NCI-H510A treated with DMSO at 0.1 percent for 48 hours (cell line): ENCODE results near the gene RBM20.
"Not testable (repeated sequence)": the region's sequence is repeated elsewhere in the genome, so short reads cannot be mapped to it uniquely, and the experiment has no call there.

Experiments
- DNase-seq: peaks from one replicate; lab custom pipeline; 2025; lab: John Stamatoyannopoulos, UW

RBM20 gene

DNA sequence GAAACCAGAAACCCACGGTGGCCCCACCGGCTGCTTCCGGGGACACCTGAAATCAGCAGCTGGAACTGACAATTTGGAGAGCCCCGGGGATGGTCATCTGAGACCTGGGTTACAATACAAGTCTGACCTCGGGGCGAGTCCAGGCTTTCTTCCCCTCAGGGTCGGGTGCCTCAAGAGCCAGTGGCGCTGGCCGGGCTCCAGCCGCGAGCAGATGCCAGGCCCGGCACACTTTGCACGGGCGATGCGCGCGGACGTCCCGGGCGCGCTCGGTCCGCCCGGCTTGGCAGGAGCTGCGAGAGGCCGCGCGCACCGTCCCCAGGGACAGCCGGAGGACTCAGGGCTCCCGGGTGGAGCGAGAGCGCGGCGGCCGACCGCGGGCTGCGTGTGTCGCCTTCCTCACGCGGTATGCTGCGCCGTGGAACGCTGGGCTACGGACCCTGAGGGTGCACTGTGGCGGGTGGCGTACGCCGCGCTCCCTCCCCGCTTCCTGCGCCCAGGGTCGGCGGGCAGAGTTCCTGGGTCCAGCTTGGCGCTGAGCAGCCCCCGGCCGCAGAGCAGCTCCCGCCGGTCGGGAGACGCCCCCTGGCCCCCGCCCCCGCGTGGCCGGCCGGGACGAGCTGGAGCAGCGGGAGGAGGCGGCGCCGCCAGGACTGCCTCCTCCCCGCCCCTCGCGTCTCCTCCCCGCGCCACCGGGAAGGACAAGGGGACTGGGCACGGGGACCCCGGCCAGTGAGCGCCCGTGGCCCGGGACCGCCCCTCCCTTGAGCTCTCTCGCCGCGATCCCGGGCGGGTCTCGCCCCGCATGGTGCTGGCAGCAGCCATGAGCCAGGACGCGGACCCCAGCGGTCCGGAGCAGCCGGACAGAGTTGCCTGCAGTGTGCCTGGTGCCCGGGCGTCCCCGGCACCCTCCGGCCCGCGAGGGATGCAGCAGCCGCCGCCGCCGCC is at the start of gene RBM20:
TSS of gene RBM20 (plus strand) at position 684 of the 945 bp plus-strand sequence. CDS start at position 803, 119 bp downstream.
- peak; percentile 84 for DNase-seq

DNA sequence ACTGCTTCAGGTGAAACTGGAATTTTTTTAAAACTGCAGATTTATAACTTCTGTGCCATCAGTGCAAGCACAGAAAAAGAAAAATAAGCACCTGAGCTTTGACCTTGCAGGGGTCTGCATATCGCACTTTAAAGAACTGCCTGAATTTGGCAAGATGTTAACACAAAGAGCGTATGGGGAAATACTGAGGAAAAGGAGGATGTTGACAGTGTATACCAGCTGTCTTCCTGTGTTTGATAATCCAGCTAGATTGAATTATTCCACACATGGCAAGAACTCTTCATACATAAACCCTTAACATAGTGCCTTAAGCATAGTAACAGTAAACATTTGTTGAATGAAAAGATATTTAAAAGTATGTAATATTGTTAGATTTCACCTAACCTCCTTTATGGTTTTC is 46.7 kb upstream of the RBM20 start:
- no peak for DNase-seq

DNA sequence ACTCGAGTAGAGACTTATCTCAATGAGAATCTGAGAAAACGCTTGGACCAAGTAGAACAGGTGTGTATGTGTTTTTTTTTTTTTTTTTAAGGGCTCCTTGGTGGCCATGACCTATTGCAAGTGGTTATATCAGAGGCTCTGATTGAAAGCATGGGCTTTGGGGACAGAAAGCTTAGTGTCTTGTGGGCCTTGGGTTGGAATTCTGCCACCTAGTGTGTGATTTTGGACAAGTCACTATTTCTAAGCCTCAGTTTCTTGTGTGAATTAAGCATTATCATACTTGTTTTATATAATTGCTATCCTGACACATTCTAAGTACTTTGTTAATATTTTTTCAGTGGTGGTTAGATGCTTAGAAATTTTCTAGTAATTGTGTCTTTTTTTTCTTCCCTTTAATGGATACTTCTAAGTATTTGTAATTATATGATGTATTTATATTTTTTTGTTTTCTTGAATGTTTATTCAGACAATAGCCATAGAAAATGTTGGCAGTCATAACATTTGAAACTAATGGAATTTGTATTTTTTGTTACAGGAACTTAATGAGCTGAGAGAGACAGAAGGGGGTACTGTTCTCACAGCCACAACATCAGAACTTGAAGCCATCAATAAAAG is 43.5 kb upstream of the RBM20 start:
- peak; percentile 84 for DNase-seq

DNA sequence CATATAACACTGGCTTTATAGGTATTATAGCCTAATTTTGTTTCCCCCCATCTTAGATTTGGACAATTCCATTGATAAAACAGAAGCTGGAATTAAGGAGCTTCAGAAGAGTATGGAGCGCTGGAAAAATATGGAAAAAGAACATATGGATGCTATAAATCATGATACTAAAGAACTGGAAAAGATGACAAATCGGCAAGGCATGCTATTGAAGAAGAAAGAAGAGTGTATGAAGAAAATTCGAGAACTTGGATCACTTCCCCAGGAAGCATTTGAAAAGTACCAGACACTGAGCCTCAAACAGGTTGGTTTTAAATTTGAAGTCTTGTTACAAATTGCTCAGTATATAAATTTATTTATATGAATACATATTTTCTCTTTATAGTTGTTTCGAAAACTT is 42.6 kb upstream of the RBM20 start:
- DNase-seq = no peak

DNA sequence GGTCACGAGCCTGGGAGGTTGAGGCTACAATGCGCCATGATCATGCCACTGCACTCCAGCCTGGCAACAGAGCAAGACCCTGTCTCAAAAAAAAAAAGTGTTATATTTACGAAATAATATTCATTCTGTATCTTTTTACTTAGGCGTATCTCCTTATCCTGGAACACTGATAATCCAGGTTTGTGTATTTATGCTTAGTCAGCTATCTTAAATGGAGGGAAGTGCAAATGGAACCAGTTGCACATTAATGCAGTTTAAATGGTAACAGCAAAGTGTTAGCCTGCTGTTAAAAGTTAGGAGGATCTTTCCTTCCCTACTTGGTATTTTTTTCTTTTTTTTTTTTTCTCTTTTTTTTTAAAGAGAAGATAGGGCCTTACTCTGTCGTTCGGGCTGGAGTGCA is 36.0 kb upstream of the RBM20 start:
- no peak for DNase-seq

DNA sequence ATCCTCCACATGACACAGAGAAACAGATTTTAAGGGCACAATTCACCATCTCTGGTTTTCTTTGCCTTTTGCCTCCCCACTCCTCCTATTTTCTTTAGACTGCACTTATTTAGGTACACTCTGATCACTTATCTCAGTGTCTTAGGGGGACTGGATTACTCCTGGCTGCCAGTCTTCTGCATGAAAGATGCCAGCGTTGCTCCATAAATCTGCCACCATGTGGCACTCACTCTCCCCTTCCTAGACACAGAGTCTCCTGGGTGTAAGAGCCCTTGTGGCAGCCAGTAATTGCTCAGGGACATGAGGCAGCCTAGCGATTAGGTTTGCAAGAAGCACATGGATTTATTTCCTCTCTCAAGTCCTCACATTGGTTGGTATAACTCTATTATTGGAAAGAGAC is 34.5 kb upstream of the RBM20 start:
- DNase-seq = peak; percentile 85

DNA sequence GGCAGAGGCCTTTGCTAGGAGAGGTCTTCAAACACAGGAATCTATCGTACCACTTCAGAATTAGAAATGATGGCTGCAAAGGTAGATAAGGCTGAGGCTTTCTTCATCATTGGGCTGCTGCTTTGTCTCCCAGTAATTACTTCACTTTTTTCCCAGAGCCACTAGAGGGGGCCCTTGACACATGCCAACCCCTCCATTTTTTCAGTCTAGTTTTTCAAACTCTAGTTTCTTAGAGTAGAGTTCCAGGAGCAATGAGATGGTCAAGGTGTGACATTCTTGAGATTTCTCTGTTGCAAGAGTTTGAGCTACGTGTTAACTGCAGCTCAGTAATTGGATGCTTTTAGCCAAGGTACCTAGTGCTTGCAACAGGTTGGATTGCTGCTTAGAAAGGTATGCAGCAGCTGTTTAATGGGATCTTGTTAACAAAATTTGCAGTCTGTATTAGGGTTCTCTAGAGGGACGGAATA is 33.8 kb upstream of the RBM20 start:
- peak; percentile 90 for DNase-seq

DNA sequence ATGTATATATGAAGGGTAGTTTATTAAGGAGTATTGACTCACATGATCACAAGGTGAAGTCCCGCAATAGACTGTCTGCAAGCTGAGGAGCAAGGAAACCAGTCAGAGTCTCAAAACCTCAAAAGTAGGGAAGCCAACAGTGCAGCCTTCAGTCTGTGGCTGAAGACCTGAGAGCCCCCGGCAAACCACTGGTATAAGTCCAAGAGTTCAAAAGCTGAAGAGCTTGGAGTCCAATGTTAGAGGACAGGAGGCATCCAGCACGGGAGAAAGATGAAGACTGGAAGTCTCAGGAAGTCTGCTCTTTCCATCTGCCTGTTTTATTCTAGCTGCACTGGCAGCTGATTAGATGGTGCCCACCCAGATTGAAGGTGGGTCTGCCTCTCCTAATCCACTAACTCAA is 33.4 kb upstream of the RBM20 start:
- DNase-seq = not testable (repeated sequence)

DNA sequence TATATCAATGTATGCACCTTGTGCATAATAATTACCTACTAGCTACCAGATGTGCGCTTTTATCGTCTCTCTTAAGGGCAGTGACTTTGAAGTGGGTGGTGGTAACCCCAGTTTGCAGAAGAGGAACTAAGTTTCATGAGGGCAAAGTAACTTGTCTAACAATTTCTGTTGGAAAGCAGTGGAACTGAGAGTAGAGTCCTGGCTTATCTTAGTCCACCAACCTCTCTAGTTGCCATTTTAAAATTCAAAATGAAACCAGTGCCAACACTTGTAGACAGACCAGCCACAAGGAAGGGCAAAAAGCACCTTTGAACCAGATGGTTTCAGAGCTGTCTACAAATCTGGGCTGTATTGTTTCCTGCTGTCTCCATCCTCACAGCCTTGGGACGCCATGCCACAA is 32.0 kb upstream of the RBM20 start:
- DNase-seq = no peak

DNA sequence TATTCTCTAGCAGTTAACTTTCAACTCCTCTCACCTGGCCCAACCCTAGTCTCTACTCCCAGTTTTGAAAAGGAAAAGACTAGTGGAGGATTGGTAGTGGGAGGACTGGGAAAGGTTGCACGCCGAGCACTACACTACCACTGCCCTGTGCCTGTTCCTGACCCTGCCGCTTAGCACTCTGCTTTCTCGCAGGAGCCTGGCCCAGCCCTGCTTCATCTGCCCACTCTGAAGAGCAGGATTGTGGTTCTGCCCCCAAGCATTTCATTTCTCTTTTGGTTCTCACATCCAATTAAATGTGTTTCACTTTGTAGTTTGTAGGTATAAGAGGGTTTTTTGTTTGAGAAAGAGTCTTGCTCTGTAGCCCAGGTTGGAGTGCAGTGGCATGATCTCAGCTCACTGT is 31.5 kb upstream of the RBM20 start:
- no peak for DNase-seq

DNA sequence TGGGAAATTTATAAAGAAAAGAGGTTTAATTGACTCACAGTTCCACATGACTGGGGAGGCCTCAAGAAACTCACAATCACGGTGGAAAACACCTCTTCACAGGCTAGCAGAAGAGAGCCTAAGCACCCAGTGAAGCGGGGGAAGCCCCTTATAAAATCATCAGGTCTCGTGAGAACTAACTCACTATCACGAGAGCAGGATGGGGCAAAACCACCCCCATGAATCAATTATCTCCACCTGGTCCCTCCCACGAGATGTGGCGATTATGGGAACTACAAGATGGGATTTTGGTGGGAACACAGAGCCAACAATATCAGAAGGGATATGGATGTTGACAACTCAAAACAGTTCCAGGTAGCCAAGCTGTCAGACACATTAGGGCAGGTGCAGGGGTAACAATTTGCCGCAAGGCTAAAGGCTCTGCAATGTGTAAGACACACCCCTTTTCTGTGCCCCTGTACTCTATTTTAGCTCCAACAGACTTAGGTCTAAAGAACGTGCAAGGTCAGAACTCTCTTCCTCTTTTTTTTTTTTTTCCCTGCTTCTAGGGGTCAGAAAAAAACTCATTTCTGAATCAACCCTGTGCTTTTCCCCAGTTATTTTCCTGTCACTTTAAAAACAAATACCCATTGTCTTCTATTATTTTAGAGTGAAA is 30.7 kb upstream of the RBM20 start:
- DNase-seq = no peak

DNA sequence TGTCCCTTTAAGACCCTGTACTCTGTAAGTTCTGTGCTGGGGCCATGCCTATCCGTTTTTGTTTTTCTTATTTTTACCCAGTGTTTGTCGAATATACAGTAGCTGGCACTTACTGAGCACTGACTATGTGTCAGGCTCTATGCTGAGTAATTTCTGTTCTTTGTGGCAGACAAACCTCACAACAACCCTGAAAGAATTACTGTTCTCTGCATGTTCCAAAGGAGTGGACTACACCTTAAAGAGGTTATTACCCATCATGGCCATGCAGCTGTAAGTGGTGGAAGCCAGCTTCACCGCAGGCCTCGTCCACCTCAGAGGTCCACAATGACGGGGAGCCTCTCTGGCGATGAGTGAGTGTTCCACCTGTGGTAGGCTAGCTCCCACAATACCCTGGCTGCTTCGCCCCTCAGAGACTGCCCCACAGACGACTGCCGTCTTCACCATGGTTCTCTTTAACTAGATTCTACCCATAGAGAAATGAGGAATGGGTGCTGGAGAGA is 30.1 kb upstream of the RBM20 start:
- no peak for DNase-seq

DNA sequence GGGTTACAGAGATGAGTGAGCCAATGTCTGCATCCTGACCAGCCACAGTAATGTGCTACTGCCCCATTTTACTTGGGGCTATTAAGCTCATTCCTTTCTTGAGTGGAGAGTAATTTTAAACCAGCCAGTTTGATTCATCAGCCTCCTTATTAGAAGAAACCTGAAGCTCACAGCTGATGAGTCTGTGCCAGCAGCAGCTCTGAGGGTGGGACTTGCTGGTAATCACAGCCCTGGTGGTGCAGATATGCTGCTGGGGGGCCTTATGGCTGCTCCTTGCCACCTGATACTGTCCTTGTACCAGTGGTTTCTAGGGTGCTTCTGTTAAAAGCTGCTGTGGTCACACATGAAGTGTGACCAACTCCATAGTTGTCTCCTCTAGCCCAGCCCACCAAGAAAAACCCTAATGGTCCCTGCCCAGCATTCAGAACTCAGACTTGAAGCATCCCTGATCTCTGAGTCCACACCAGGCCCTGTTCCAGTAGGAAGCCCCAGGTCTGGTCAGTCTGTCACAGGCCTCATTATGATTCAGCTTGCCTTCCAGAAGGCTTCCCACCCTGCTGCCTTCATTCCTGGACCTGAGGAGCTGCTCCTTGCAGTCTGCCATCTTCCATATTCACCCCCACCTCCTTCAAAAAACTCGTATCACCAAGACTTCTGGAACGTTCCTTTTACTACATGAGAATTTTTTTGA is 28.9 kb upstream of the RBM20 start:
- no peak for DNase-seq

DNA sequence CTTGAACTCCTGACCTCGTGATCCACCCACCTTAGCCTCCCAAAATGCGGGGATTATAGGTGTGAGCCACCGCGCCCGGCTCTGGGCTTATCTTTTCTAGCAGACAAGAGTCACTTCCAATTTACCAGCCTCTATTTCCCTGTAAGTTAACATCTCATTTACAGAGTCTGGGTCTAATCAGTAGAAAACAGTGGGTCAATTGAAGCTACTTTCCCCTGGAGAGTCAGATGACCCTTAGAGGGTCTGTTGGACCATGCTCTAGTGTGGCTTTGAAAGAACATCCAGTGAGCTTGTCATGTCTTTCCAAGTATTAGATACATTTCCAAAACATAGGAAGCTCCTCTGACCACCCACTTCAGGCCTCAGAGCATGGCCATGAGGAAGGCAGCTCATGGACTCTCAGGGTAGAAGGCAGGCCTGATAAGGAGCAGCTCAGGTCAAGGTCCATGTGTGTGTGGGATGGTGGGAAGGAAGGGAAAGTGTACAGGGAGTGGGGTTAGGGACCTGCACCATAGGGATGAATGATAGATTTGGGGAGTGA is 27.6 kb upstream of the RBM20 start:
- DNase-seq = no peak

DNA sequence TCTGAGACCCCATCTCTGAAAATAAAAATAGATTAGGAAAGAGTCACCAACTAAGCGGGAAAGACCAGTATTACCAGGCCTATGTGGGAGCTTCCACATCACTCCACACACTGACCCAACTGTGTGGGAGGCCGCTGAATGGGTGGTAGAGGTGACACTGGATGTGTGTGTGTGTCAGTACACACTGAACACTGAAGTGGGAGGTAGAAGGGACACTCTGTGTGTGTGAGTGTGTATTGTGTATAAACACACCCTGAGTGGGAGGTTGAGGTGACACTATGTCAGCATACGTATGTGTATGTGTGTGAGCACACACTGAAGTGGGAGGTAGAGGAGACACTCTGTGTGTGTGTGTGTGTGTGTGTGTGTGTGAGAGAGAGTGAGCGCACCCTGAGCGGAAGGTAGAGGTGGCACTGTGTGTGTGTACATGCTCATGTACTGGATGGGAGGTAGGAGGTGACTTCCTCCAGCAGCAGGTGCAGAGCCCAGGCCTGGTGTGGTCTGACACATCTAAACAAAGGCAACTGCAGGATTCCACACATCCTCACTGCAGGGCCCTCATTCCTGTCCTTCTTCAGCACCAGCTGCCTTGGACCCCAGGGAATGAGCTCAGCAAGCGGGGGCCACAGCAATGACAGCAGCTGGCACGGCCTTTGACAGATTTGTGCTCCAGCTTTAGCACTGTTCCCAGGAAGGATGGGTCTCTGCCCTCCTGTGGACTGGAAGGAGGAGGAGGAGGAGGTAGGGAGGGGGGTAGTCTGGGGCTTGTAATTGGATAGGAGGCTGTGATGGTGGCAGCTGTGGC is 26.5 kb upstream of the RBM20 start:
- DNase-seq = peak; percentile 61

DNA sequence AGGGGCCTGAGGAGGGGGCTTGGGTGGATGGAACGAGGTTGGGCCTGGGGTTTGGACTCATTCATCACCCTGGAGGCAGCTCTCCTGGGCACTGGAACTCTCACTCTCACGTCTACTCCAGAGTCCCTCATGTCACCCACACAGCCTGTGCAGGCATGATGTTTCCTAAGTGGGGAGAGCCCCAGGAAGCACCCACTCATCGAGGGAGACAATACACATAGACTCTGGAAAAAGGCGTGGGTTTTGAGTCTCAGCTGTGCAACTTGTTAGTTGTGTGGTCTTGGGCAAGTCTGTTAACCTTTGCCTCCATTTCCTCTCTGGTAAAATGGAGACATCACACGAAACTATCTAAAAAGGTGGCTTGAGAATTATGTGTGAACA is 25.9 kb upstream of the RBM20 start:
- no peak for DNase-seq

DNA sequence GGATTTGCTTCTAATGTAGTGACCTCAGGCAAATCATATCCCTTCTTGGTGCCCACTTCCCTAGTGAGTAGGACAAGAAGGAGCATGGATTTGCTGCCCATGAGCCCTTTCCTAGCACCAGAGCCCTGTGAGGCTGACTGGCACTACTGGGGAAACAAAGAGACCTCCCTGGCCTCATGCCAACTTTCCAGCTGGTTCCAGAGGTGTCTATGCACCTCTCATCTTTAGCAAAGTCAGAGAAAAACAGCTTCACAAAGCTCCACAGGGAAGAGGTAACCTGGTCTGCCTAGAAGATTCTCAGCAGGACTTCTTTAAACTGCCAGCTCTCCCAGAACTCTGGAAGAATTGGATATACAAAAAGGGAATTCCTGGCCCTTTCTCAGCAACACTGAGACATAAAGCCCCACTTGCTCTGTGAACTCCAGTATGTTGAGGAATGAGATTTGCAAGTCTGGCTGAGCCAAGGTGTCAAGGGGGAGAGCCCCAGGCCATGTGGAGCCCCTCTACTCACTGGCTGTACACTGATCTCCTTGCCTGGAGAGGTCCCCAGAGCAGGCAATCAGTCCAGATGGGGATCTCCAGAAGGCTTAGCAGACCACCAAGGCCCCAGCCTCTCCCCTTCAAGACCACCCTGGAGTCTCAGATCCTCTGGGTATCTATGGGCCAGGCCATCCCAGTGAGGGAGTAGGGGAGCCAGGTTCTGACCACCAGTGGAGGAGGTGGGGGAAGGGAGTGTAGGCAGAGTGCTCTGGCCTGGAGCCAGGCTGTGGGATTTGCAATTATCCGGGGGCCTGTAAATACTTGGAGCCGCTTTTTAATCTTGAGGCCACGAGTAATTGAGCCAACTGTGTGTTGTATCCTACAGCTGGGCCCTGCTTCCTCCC is 24.4 kb upstream of the RBM20 start:
- no peak for DNase-seq

DNA sequence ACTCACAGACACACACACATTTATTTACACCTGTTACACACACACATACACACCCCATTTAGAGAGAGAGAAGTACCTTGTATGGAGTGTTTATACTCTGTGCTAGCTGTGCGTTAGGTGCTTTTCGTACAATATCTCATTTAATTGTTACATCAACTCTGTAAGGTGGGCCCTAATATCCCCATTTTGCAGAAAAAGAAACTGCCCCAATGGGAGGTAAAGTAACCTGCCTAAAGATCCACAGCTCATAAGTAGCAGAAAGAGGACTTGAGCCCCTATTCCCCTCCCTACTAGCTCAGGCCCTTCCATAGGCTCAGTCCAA is 23.8 kb upstream of the RBM20 start:
- no peak for DNase-seq

DNA sequence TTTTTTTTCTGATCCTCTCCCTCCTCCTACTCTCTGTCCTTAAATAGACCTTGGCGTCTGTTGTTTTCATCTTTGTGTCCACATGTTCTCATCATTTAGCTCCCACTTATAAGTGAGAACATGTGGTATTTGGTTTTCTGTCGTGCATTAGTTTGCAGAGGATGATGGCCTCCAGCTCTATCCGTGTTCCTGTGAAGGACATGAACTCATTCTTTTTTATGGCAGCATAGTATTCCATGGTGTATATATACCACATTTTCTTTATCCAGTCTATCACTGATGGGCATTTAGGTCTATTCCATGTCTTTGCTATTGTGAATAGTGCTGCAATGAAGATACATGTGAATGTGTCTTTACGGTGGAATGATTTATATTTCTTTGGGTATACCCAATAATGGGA is 20.8 kb upstream of the RBM20 start:
- not testable (repeated sequence) for DNase-seq

DNA sequence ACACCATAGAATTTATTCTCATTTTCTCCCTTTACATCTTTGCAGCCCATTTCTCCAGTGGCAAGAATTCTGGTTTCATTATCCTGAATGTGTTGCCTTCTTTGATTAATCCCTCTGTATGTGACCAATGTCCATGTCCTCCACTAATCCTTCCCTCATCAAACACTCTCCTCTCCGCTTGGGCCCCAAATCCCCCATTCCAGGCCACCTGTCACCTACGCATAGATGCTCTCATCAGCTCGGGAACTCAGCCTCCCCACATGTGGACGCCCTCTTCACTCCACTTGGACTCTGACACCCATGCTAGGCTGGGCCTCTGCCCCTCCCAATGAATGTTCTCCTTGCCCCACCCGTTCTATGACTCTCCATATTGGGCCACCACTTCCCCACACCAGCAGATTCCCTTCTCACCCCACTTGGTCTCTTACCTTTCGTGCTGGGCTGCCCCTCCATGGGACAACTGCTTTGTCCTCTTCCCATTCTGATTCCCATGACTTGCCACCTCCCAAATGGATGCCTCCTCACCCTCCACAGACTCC is 18.7 kb upstream of the RBM20 start:
- DNase-seq = no peak
